Epithelial cell of esophagus (primary cell): Measurements from ENCODE around the gene DOK3.

Source experiments
- DNase-seq: peaks from one replicate; pipeline ENCODE4 v3.0.0; 2010; ENCODE audit warnings: low read depth
- H3K4me3 ChIP-seq: 2 replicates; pipeline ENCODE4 v1.5.1; 2011; ENCODE audit warnings: mild to moderate bottlenecking, low read length, control low read depth
- CTCF ChIP-seq: IDR thresholded peaks from 2 replicates; pipeline ENCODE4 v1.5.1; 2011; ENCODE audit warnings: low read depth, mild to moderate bottlenecking, low read length, control low read depth, inconsistent platforms; ENCODE audit not compliant: insufficient read depth; ENCODE audit errors: missing control alignments

Gene DOK3

DNA sequence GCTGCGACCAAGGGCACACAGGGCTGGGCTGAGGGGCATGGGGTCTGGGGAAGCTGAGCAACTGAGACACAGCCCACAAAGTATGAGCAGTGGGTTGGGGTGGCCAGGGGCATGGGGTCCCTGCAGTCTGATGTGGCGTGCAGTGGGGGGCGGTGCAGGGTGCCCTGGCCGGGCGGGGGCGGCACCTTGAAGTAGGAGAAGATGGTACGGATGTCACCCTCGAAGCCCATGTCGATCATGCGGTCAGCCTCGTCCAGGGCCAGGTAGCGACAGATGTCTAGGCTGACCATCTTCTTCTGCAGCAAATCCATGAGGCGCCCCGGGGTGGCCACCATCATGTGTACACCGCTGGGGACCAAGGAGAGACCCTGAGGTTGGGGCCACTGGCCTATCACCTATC, 3.9 kb upstream of the DOK3 start:
- no peak for TF ChIP-seq CTCF
- no peak overlapping the region for H3K4me3 ChIP-seq
- DNase-seq = no peak

GRCh38 chr5:177512736-177513380, 3.2 kb upstream of the DOK3 start:
- H3K4me3 ChIP-seq = no peak overlapping the region
- no peak for TF ChIP-seq CTCF
- no peak for DNase-seq

GRCh38 chr5:177511796-177512675, 2.4 kb upstream of the DOK3 start:
- TF ChIP-seq CTCF = no peak
- H3K4me3 ChIP-seq = no peak overlapping the region
- no peak for DNase-seq

DNA sequence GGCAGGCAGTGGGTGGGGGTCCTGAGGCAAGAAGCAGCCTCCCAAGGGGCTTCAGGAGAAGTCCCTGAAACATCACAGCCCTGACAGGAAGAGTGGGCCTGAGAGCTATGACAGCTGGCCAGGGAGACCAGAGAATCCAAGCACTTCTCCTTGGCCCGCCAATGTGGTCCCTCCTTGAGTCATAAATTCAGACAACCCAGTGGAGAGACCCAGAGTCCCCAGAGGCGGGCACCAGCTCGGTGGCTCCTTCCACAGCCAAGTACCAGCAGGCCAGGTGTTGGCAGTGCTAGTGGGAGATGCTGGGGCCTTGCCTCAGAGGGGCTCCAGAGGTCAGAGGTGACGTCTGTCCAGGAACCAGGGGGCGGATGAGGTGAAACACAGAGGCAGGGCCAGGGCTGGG, 1.6 kb upstream of the DOK3 start:
- TF ChIP-seq CTCF = no peak
- DNase-seq = no peak
- H3K4me3 ChIP-seq = no peak overlapping the region

GRCh38 chr5:177510567-177511053, 984 bp upstream of the DOK3 start:
- TF ChIP-seq CTCF = no peak
- DNase-seq = no peak
- no peak overlapping the region for H3K4me3 ChIP-seq

GRCh38 chr5:177509991-177510566, 453 bp upstream of the DOK3 start:
- no peak for TF ChIP-seq CTCF
- no peak for DNase-seq
- no peak overlapping the region for H3K4me3 ChIP-seq

GRCh38 chr5:177508837-177509236, 789 bp downstream of the DOK3 start:
- no peak for DNase-seq
- no peak overlapping the region for H3K4me3 ChIP-seq
- TF ChIP-seq CTCF = no peak
